Osteoblast (primary cell): ENCODE data around the gene MAS1L. TPM values are rescaled to one million over a fixed set of nuclear protein-coding genes. Genes with fewer than 3 reads are reported as not detected.

Source experiments
- DNase-seq: peaks from one replicate; pipeline ENCODE4 v3.0.0; 2011; ENCODE audit warnings: low spot score, mixed read lengths; ENCODE audit not compliant: insufficient read length; ENCODE audit errors: missing footprints
- H2AFZ ChIP-seq: 2 replicates; pipeline ENCODE4 v1.6.0; 2011; ENCODE audit warnings: mild to moderate bottlenecking, low read length
- H3K27ac ChIP-seq: 2 replicates; pipeline ENCODE4 v1.5.1; 2011; ENCODE audit warnings: mild to moderate bottlenecking, low read depth, low read length, moderate library complexity
- H3K27me3 ChIP-seq: 2 replicates; pipeline ENCODE4 v1.6.0; 2012; ENCODE audit warnings: mild to moderate bottlenecking, control low read depth, inconsistent platforms, low read length, moderate library complexity; ENCODE audit not compliant: insufficient read depth
- H3K36me3 ChIP-seq: 2 replicates; pipeline ENCODE4 v1.5.1; 2011; ENCODE audit warnings: mild to moderate bottlenecking, low read length, control low read depth, moderate library complexity; ENCODE audit not compliant: insufficient read depth
- H3K4me1 ChIP-seq: 2 replicates; pipeline ENCODE4 v1.5.1; 2011; ENCODE audit warnings: mild to moderate bottlenecking, low read length, control low read depth, moderate library complexity; ENCODE audit not compliant: insufficient read depth
- H3K4me2 ChIP-seq: 2 replicates; pipeline ENCODE4 v1.6.0; 2011; ENCODE audit warnings: mild to moderate bottlenecking, low read length; ENCODE audit not compliant: insufficient read depth
- H3K4me3 ChIP-seq: fragments of 200-600 bp; sonication (generic); 3 replicates; pipeline ENCODE4 v1.5.1; 2012; ENCODE audit warnings: mild to moderate bottlenecking, low read length, inconsistent platforms; ENCODE audit not compliant: insufficient read depth
- H3K79me2 ChIP-seq: 2 replicates; pipeline ENCODE4 v1.6.0; 2012; ENCODE audit warnings: mild to moderate bottlenecking, low read length, control low read depth, inconsistent platforms; ENCODE audit not compliant: insufficient read depth
- H3K9me3 ChIP-seq: 2 replicates; pipeline ENCODE4 v1.5.1; 2011; ENCODE audit warnings: low read depth, low read length, control low read depth
- H4K20me1 ChIP-seq: 2 replicates; pipeline ENCODE4 v1.6.0; 2012; ENCODE audit warnings: mild to moderate bottlenecking, low read length, control low read depth; ENCODE audit not compliant: insufficient read depth
- total RNA-seq: library from RNA; depleted of rRNA; stranded (reverse); fragments of >200 nt; gene quantifications from 2 replicates; pipeline ENCODE4 v1.2.3, GENCODE V29; 2012
- TF ChIP-seq, protein P1 (sequence below): IDR thresholded peaks from 2 replicates; pipeline ENCODE4 v1.5.1; 2011; ENCODE audit warnings: mild to moderate bottlenecking, low read depth, low read length, moderate library complexity; ENCODE audit errors: extremely low read depth

The MAS1L gene
- total RNA-seq, 1 donor: not detected

- Histone ChIP-seq H3K4me3 (no peak overlapping the region), H3K27me3 (no peaks in the 10 kb centered on the region), H3K79me2 (no peaks in the 10 kb centered on the region), H2AFZ (no peak overlapping the region), H3K27ac (no peak overlapping the region), H3K4me2 (no peak overlapping the region), H3K4me1 (no peaks in the 10 kb centered on the region), H3K9me3 (no peaks in the 10 kb centered on the region), H3K36me3 (no peaks in the 10 kb centered on the region), H4K20me1 (no peaks in the 10 kb centered on the region)
- DNase-seq: no peak
- TF ChIP-seq, protein P1, sequence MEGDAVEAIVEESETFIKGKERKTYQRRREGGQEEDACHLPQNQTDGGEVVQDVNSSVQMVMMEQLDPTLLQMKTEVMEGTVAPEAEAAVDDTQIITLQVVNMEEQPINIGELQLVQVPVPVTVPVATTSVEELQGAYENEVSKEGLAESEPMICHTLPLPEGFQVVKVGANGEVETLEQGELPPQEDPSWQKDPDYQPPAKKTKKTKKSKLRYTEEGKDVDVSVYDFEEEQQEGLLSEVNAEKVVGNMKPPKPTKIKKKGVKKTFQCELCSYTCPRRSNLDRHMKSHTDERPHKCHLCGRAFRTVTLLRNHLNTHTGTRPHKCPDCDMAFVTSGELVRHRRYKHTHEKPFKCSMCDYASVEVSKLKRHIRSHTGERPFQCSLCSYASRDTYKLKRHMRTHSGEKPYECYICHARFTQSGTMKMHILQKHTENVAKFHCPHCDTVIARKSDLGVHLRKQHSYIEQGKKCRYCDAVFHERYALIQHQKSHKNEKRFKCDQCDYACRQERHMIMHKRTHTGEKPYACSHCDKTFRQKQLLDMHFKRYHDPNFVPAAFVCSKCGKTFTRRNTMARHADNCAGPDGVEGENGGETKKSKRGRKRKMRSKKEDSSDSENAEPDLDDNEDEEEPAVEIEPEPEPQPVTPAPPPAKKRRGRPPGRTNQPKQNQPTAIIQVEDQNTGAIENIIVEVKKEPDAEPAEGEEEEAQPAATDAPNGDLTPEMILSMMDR: no peak
Observed at GRCh38 chr6:29483186-29483585, 4.6 kb downstream of the MAS1L start.

GRCh38 chr6:29479560-29479959 is 8.2 kb downstream of the MAS1L start:
- TF ChIP-seq, protein P1: no peak
- no peak overlapping the region for H3K4me3 ChIP-seq
- no peaks in the 10 kb centered on the region for H3K4me1 ChIP-seq
- H3K27me3 ChIP-seq: no peaks in the 10 kb centered on the region
- no peaks in the 10 kb centered on the region for H4K20me1 ChIP-seq
- no peak for DNase-seq
- H2AFZ ChIP-seq: no peak overlapping the region
- H3K9me3 ChIP-seq: no peaks in the 10 kb centered on the region
- no peak overlapping the region for H3K27ac ChIP-seq
- H3K36me3 ChIP-seq: no peaks in the 10 kb centered on the region
- H3K79me2 ChIP-seq: no peaks in the 10 kb centered on the region
- no peak overlapping the region for H3K4me2 ChIP-seq

- H3K4me1 ChIP-seq: no peaks in the 10 kb centered on the region
- no peak for DNase-seq
- no peak overlapping the region for H3K4me3 ChIP-seq
- no peaks in the 10 kb centered on the region for H3K27me3 ChIP-seq
- no peaks in the 10 kb centered on the region for H3K79me2 ChIP-seq
- H3K9me3 ChIP-seq: no peaks in the 10 kb centered on the region
- H2AFZ ChIP-seq: no peak overlapping the region
- TF ChIP-seq, protein P1: no peak
- no peaks in the 10 kb centered on the region for H3K36me3 ChIP-seq
- no peak overlapping the region for H3K27ac ChIP-seq
- H3K4me2 ChIP-seq: no peak overlapping the region
- no peaks in the 10 kb centered on the region for H4K20me1 ChIP-seq
Observed at GRCh38 chr6:29478740-29479139, 9.0 kb downstream of the MAS1L start.

- Histone ChIP-seq H3K27me3 (no peaks in the 10 kb centered on the region), H2AFZ (no peak overlapping the region), H3K4me1 (no peaks in the 10 kb centered on the region), H3K4me3 (no peak overlapping the region), H3K36me3 (no peaks in the 10 kb centered on the region), H3K4me2 (no peak overlapping the region), H4K20me1 (no peaks in the 10 kb centered on the region), H3K79me2 (no peaks in the 10 kb centered on the region), H3K27ac (no peak overlapping the region), H3K9me3 (no peaks in the 10 kb centered on the region)
- no peak for DNase-seq
- TF ChIP-seq, protein P1: no peak
Observed at GRCh38 chr6:29477923-29478450, 9.8 kb downstream of the MAS1L start.
